Body of pancreas (tissue), 4 donors: ENCODE results near the gene ARFRP1. TPM values are rescaled to one million over a fixed set of nuclear protein-coding genes. Genes with fewer than 3 reads are reported as not detected.

Experiments used
- ATAC-seq: fragments of 150-250 bp; one replicate; pipeline ENCODE4 v1.9.1; 2016
- DNase-seq, 4 donors: peaks; one replicate each; pipeline ENCODE4 v3.0.0-alpha.2; 2019
- H3K27ac ChIP-seq, 4 donors: fragments of 200-600 bp; sonication (generic); 1 replicate in 3 of 4; 2 replicates in 1 of 4; pipeline versions ENCODE4 v1.5.1 to v1.6.1; 2016 to 2019; ENCODE audit warnings: mild to moderate bottlenecking in 1 of 4, mixed read lengths in 1 of 4, moderate library complexity in 1 of 4
- H3K27me3 ChIP-seq, 2 donors: fragments of 200-600 bp; sonication (generic); one replicate each; pipeline ENCODE4 v1.6.0; 2016; ENCODE audit warnings: mild to moderate bottlenecking in 1 of 2
- H3K36me3 ChIP-seq, 2 donors: fragments of 200-600 bp; sonication (generic); replicated peaks in 1 of 2; 2 replicates each; pipeline ENCODE4 v1.5.1; 2016; ENCODE audit warnings: low read depth in 2 of 2; ENCODE audit not compliant: insufficient read depth in 1 of 2
- H3K4me1 ChIP-seq: fragments of 200-600 bp; sonication (generic); one replicate; pipeline ENCODE4 v1.6.0; 2016
- H3K4me3 ChIP-seq, 2 donors: fragments of 200-600 bp; sonication (generic); 1 replicate in 1 of 2; 2 replicates in 1 of 2; pipeline ENCODE4 v1.5.1; 2016 to 2019
- H3K9me3 ChIP-seq, 3 donors: fragments of 200-600 bp; sonication (generic); 1 replicate in 2 of 3; 2 replicates in 1 of 3; pipeline ENCODE4 v1.5.1; 2016
- POLR2A ChIP-seq, 3 donors: fragments of 450-650 bp; IDR thresholded peaks; one replicate each; pipeline ENCODE4 v1.6.1; 2016; ENCODE audit warnings: antibody characterized with exemption in 3 of 3, mild to moderate bottlenecking in 2 of 3
- WGBS, 2 donors: methylation state at CpG; one replicate each; pipeline ENCODE4 v1.1.5; 2017; 5-methylcytosine and 5-hydroxymethylcytosine counted together
- intact Hi-C: fragments of 100-400 bp; cut with DNase I; formaldehyde crosslinking; loops from one replicate; pipeline ENCODE4 v1.15.1; 2023
- total RNA-seq, 2 donors: library from RNA; depleted of rRNA; stranded (reverse); fragments of >200 nt; gene quantifications; one replicate each; pipeline ENCODE4 v1.1.0, GENCODE V29; 2016
- TF ChIP-seq, protein P1 (sequence below), 7 experiments: fragments of 450-650 bp in 4 of 7; fragments of 200-600 bp in 3 of 7; sonication (generic) in 3 of 7; IDR thresholded peaks; one replicate each; pipeline ENCODE4 v1.5.1; 2016 to 2019; ENCODE audit warnings: antibody characterized with exemption in 7 of 7

Gene ARFRP1
- total RNA-seq, 2 donors from 2014 or later = 22.6 to 23.4 TPM

- ATAC-seq (no peak), DNase-seq (no peak)
- H3K9me3 ChIP-seq = no peaks in the 10 kb centered on the region
- H3K27me3 ChIP-seq = no peaks in the 10 kb centered on the region
- no peak for TF ChIP-seq POLR2A (IDR thresholded peaks at IDR 0.05)
- TF ChIP-seq, protein P1, sequence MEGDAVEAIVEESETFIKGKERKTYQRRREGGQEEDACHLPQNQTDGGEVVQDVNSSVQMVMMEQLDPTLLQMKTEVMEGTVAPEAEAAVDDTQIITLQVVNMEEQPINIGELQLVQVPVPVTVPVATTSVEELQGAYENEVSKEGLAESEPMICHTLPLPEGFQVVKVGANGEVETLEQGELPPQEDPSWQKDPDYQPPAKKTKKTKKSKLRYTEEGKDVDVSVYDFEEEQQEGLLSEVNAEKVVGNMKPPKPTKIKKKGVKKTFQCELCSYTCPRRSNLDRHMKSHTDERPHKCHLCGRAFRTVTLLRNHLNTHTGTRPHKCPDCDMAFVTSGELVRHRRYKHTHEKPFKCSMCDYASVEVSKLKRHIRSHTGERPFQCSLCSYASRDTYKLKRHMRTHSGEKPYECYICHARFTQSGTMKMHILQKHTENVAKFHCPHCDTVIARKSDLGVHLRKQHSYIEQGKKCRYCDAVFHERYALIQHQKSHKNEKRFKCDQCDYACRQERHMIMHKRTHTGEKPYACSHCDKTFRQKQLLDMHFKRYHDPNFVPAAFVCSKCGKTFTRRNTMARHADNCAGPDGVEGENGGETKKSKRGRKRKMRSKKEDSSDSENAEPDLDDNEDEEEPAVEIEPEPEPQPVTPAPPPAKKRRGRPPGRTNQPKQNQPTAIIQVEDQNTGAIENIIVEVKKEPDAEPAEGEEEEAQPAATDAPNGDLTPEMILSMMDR (IDR thresholded peaks at IDR 0.05) = no peak
- no peak within 1 kb of the TSS for H3K4me3 ChIP-seq
- peaks cover 32% of the 10 kb centered on the region for H3K4me1 ChIP-seq
- H3K36me3 ChIP-seq = peaks cover 0 to 8% of the 10 kb centered on the region in 2 donors
- H3K27ac ChIP-seq = no peak within 1 kb of the TSS
- 84 to 92% methylated on average over 27 to 31 of the region's 31 CpGs for WGBS, 2 donors
- intact Hi-C loops = loop anchor here (5.0 to 10.0 kb wide), 2 partner anchors 34 to 81 kb away; partner anchors contain the start of genes RTEL1 and STMN3
These were observed 28.3 kb upstream of the ARFRP1 start, which contains the start of gene LIME1 for GRCh38 chr20:63735859-63736718. TSS of gene LIME1 (plus strand) at chr20:63736664. CDS start at chr20:63737550, 886 bp downstream.

DNA sequence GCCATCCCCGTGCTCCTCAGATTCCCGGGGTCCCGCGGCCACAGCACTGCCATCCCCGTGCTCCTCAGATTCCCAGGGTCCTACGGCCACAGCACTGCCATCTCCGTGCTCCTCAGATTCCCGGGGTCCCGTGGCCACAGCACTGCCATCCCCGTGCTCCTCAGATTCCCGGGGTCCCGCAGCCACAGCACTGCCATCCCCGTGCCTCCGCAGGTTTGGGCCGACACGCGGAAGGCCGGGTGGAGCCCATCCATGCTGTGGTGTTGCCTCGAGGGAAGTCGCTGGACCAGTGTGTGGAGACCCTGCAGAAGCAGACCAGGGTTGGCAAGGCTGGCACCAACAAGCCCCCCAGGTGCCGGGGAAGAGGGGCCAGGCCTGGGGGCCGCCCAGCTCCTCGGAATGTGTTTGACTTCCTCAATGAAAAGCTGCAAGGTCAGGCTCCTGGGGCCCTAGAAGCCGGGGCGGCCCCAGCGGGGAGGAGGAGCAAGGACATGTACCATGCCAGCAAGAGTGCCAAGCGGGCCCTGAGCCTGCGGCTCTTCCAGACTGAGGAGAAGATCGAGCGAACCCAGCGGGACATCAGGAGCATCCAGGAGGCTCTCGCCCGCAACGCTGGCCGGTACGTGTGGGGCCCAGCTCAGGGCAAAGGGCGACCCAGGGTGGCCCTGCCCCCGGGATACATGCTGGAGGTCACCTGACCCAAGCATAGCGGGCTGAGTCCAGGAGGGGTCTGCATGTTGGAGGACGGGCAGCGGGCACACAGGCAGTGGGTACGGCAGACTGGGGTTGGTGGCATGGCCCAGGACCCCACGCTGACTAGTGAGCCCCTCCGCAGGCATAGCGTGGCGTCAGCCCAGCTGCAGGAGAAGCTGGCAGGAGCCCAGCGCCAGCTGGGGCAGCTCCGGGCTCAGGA, 27.4 kb upstream of the ARFRP1 start:
- no peak overlapping the region for H3K27ac ChIP-seq
- DNase-seq (no peak), ATAC-seq (no peak)
- no peak for TF ChIP-seq POLR2A (IDR thresholded peaks at IDR 0.05)
- TF ChIP-seq, protein P1 (IDR thresholded peaks at IDR 0.05) = no peak
- H3K4me1 ChIP-seq = peaks cover 23% of the 10 kb centered on the region
- H3K9me3 ChIP-seq = no peaks in the 10 kb centered on the region
- no peak overlapping the region for H3K4me3 ChIP-seq
- H3K36me3 ChIP-seq = peaks cover 0 to 8% of the 10 kb centered on the region in 2 donors
- no peaks in the 10 kb centered on the region for H3K27me3 ChIP-seq
- WGBS, 2 donors = 92 to 94% methylated on average over 20 to 48 of the region's 48 CpGs
- intact Hi-C loops = loop anchor here (5.0 to 10.0 kb wide), 2 partner anchors 33 to 80 kb away; partner anchors contain the start of genes RTEL1 and STMN3

GRCh38 chr20:63734111-63734945, 26.6 kb upstream of the ARFRP1 start:
- H3K9me3 ChIP-seq = no peaks in the 10 kb centered on the region
- H3K4me1 ChIP-seq = peaks cover 23% of the 10 kb centered on the region
- ATAC-seq (no peak), DNase-seq (no peak)
- no peak overlapping the region for H3K4me3 ChIP-seq
- H3K27ac ChIP-seq = no peak overlapping the region
- peaks cover 0 to 8% of the 10 kb centered on the region in 2 donors for H3K36me3 ChIP-seq
- H3K27me3 ChIP-seq = no peaks in the 10 kb centered on the region
- intact Hi-C loops = loop anchor here (10.0 kb wide), 1 partner anchor 80 kb away; the partner anchor contains the start of genes RTEL1 and STMN3
- 89 to 93% methylated on average over 17 to 18 of the region's 25 CpGs for WGBS, 2 donors
- TF ChIP-seq, protein P1 (IDR thresholded peaks at IDR 0.05) = no peak
- TF ChIP-seq POLR2A (IDR thresholded peaks at IDR 0.05) = no peak

- H3K36me3 ChIP-seq = peaks cover 0 to 8% of the 10 kb centered on the region in 2 donors
- H3K27ac ChIP-seq = no peak overlapping the region
- no peak overlapping the region for H3K4me3 ChIP-seq
- H3K27me3 ChIP-seq = no peaks in the 10 kb centered on the region
- intact Hi-C loops = loop anchor here (10.0 kb wide), 1 partner anchor 79 kb away; the partner anchor contains the start of genes RTEL1 and STMN3
- no peaks in the 10 kb centered on the region for H3K9me3 ChIP-seq
- TF ChIP-seq, protein P1 (IDR thresholded peaks at IDR 0.05) = no peak
- no peak for TF ChIP-seq POLR2A (IDR thresholded peaks at IDR 0.05)
- H3K4me1 ChIP-seq = peaks cover 19% of the 10 kb centered on the region
- DNase-seq = no peak
- ATAC-seq = no peak
- WGBS, 2 donors = 88 to 95% methylated on average over 9 to 17 of the region's 18 CpGs
These were observed 25.9 kb upstream of the ARFRP1 start for GRCh38 chr20:63733579-63734081.
